ENCODE data around the gene RAB35.

- TF ChIP-seq USF2 (IDR thresholded peaks at IDR 0.05) (no peak), POLR2A (IDR thresholded peaks at IDR 0.05; ENCODE audit: low read length) (no peak), CTCF (IDR thresholded peaks at IDR 0.05) (no peak), ZC3H11A (IDR thresholded peaks at IDR 0.05) (no peak), BHLHE40 (IDR thresholded peaks at IDR 0.05; ENCODE audit: low read depth, low read length) (no peak), RCOR1 (IDR thresholded peaks at IDR 0.05; ENCODE audit: low read depth, low read length) (no peak), POLR2AphosphoS2 (conservative IDR thresholded peaks at IDR 0.05; ENCODE audit: low read length) (no peak), JUN (IDR thresholded peaks at IDR 0.05) (no peak), FOSL2 (IDR thresholded peaks at IDR 0.05) (no peak), FOSL2 (CRISPR knock-in tag; IDR thresholded peaks at IDR 0.05) (no peak), ESRRA (IDR thresholded peaks at IDR 0.05; ENCODE audit: borderline replicate concordance, low read length) (no peak), REST (IDR thresholded peaks at IDR 0.05) (no peak), RARB (CRISPR knock-in tag; IDR thresholded peaks at IDR 0.05) (no peak), GATA3 (IDR thresholded peaks at IDR 0.05; ENCODE audit: borderline replicate concordance) (no peak), ELK1 (IDR thresholded peaks at IDR 0.05; ENCODE audit: low read depth, low read length) (no peak)
Observed at GRCh38 chr12:120090626-120091295, 25.8 kb downstream of the RAB35 start.

All from A549 (cell line).